HG03175 (cell line): ENCODE data around the gene TBL1Y.
"Not testable (repeated sequence)": the region's sequence is repeated elsewhere in the genome, so short reads cannot be mapped to it uniquely, and the experiment has no call there.

ENCODE experiments used
- ATAC-seq: cut with Tn5 transposase; IDR thresholded peaks from one replicate; pipeline ENCODE4 v1.9.1; 2021; ENCODE audit warnings: mild to moderate bottlenecking, moderate library complexity; ENCODE audit not compliant: unreplicated experiment

Gene TBL1Y

DNA sequence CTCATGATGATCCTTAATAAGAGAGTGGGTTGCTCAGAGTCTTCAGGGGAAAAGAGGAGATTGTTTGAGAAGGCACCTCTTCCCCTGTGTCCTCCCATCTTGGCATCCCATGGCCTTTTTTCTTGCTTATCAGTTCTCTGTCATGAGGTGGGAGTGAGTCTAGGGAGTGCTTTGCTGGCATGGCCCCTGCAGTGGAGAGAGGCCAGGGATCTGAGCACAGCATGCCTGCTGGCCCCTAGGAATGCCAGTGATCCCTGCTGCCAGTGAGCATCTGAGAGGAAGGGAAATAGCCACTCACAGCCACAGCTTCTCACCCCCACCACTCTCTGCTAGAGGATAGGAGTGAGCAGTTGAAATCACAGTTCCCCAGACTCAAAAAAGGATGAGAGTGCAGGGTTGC lies 168.2 kb downstream of the TBL1Y start:
- ATAC-seq = no peak

DNA sequence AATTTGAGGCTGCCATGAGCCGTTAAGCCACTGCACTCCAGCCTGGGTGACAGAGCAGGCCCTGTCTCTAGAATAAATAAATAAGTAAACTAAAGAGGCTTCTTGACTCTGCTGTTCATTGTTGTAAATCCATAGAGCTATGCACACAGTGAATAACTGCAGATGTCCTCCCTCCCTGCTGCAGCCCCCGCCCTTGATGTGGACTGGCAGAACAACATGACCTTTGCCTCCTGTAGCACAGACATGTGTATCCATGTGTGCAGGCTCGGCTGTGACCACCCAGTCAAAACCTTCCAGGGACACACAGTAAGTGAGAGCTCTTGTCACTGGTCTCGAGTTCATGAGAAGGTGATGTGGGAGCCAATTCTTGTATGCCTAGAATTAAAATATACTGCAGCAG lies 170.1 kb downstream of the TBL1Y start:
- ATAC-seq = not testable (repeated sequence)

DNA sequence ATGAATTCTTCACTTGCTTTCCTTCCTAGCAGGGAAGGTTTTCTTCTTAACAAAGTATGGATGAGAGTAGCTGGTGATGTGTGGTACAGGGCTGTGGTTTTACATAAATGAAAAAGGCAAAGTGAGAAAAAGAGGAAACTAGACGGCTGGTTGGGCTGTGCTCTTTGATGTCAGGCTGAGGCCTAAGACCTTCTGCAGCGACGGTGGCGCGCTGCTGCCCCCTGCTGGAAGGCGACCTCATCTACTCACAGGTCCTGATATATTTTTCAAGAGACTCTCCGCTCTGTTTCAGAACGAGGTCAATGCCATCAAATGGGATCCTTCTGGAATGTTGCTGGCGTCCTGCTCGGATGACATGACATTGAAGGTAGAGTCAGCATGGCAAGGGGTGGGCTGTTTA lies 175.1 kb downstream of the TBL1Y start:
- peak; percentile 95 for ATAC-seq

DNA sequence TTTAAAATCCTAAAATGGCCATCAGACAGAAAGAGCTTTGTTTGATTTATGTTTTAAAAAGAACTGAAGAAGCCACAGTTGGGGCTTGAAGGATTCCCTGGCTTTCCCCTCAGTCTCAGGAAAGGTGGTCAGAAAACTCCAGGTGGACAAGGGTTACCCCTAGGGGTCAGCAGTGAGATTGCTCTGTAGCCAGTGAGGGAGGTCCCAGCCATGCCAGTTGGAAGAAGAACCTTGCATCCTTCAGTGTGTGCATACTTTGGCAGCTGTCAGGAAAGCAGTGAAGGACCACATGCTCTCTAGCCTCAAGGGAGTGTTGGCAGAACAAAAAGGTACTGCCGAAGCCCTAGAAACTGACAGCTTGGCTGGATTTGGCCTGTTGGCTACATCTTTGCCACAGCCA lies 182.3 kb downstream of the TBL1Y start:
- ATAC-seq = no peak

DNA sequence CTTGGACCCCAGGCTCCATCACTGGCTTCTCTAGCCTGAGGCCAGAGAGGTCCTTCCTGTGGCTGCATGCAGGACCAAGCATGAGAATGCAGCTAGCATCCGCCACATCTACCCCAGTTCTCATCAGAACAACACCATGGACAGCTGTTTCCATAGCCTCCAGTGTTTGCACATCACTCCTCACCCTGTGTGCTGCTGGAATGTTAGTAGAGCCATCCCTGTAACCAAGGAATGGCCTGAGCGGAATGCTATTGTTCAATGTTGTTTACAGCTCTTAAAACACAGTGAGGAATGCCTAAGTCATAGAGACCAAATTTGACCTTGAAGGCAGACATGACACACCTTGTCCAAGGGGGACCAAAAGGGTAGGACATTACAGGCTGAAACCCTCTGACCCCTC lies 183.9 kb downstream of the TBL1Y start:
- no peak for ATAC-seq

DNA sequence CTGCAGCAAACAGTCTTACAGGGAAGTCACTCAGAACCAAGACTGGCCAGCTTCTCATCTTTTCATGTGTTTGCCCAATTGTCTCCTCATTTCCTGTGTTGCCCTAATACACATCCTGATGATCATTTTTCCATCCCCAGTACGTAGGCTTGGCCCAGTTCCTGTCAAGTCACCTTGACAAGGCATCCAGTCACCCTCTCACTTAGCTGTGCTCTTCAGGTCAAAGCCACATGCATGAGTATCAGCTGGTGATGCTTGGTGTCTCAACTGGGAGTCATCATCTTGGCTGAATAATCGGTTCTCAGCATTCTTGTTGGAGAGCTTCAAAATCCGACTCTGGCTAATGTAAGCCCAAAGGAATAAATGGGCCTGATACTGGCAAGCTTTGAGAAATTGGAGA lies 186.5 kb downstream of the TBL1Y start:
- no peak for ATAC-seq

DNA sequence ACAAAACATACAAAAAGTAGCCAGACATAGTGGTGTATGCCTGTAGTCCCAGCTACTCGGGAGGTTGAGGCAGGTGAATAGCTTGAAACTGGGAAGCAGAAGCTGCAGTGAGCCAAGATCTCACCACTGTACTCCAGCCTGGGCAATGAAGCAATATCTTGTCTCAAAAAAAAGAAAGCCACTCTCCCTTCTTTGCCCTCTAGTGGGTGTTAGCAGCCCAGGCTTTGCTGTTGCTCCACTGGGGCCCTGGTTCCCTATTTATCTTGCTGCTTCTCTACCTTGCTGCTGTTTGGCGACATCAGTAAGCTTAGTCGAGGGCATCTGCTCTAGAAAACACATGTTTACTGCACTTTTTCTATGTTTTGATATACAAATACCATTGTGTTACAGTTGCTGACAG lies 189.2 kb downstream of the TBL1Y start:
- ATAC-seq = no peak

DNA sequence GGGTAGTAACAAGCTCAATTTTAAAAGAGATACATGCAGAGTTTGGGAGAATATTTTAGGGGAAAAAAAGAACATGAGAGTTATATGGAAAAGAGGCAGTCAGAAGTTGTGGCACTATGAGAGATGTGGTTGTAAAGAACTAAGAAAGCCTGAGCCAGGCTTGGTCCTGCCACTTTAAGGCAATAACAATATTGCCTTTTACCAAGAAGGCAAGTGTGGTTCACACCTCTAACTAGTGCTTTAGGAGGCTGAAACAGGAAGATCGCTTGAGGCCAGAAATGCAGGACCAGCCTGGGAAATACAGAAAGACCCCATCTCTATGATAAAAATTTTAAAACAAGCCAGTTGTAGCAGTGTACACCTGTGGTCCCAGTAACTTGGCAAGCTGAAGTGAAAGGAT lies 192.2 kb downstream of the TBL1Y start:
- ATAC-seq = no peak

DNA sequence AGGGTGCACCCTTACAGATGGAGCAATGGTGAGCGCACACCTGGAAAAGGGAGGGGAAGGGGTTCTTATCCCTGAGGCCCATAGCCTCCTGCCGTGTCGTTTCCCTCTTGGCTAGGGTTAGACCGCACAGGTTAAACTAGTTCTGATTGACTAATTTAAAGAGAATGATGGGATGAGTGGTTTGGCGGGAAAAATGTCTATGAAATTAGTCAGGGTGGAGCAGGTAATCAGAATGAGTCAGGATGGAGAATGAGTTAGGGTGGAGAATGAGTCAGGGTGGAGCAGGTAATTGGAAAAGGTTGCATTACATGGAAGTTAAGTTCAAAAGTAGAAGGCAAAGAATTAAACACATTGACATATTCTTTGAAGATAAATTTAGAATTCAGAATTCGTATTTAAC lies 196.7 kb downstream of the TBL1Y start:
- no peak for ATAC-seq

DNA sequence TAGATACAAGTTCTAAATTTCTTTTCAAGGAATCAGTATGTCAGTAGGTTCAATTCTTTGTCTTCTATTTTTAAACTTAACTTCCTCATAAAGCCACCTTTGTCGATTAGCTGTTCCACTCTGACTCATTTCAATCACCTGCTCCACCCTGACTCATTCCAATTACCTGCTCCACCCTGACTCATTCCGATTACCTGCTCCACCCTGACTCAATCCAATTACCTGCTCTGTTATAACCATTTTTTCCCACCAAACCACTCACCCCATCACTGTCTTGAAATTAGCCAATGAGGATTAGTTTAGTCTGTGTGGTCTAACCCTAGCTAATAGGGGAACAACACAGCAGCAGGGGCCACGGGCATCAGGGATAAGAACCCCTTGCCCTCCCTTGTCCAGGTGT lies 199.6 kb downstream of the TBL1Y start:
- no peak for ATAC-seq

DNA sequence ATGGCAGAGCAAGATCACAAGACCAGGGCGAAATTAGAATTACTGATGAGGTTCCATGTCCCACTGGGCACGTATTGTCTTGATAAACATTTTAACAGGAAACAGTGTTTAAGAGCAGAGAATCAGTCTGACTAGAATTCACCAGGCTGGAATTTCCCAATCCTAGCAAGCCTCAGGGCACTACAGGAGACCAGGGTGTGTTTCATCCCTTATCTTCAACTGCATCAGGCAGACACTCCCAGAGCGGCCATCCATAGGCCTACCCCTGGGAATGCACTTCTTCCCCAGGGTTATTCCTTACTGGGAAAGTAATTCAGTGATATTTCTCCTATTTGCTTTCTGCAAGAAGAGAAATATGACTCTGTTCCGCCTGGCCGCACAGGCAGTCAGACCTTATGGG lies 205.4 kb downstream of the TBL1Y start:
- no peak for ATAC-seq

DNA sequence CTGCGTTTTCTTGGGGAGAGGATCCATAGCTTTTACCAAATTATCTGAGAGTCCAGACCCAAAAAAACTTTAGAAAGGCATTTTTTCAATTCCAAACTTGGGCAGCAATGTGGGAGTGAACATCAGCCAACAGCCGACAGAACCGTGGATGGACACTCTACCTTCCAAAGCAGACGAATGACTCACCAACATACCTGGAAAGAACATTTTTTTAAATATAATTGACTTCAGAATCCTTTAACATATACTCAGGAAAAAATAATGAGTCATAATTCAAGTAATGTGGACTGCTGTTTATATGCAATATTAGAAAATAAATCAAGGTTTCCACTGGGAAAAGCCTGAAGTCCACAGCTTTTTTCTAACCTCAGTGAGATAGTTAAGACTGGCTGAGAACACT lies 211.7 kb downstream of the TBL1Y start:
- ATAC-seq = no peak

DNA sequence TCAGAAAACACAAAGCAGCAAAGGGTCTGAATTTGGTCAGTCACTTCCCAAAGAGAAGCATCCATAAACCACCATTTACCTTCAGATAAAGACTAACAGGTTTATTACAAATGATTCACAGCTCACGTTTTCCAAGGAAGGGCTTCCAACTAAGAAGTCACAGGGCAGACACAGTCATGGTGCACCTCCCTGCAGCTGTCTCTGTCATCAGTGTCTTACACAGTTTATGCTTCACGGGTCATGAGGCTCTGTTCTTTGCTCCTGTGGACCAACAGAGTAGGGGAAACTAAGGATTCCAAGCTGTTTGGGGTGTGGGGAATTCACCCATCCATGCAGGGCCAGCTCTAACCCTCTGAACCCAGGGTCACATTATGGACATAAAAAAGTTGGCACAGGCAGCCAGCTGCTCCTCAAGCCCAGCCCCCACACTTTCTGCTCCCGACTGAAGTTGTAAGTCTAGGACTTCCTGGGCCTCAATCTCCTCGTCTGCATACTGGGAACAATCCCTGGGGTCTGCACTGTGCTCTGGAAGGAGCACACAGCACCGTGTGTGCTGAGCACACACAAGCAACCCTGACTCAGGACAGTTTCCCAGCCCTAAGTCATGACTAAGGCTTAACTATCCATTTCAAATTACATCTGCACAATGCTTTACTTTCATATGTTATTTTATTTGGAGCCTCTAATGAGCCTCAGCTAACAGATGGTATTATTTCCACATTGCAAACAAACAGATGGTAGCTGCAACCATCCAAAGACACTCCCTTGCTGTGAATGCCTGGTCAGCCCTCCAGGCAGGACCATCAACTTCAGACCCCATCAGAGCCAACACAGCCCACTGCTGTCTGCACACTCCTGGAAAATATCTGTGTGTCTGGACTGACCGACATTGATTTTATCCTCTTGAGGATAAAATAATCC lies 214.9 kb downstream of the TBL1Y start:
- ATAC-seq = no peak

DNA sequence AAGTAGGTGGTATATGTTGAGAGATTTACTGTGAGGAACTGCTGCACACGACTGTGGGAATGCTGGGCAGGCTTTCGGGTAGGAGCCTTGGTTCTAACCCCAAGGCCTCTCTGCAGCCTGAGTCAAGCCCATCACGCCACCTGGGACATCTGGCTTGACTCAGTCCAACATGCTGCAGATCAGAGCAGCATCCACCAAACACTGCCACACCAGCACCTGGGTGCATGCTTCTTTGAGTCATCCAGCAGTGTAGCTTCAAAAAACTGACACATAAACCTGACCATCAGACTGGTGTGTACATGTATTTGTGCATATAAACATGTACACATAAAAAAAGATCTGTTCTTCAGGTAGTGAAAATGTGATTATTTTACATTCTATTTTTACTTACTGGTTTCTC lies 217.7 kb downstream of the TBL1Y start:
- ATAC-seq = no peak
